Stimulated activated naive CD8-positive, alpha-beta T cell treated with anti-CD3 and anti-CD28 coated beads, Interleukin-15, Interleukin-2, amounts not matched to agents 100 ng/mL and 50 ng/mL, for 24 hours (primary cell): ENCODE measurements around the gene RSL1D1.
"Not testable (repeated sequence)": the region's sequence is repeated elsewhere in the genome, so short reads cannot be mapped to it uniquely, and the experiment has no call there.

Experiments
- H3K27ac Mint-ChIP-seq: one replicate; pipeline ENCODE4 v1.8.0; 2021; ENCODE audit warnings: mild to moderate bottlenecking, mixed read lengths
- H3K27me3 Mint-ChIP-seq: one replicate; pipeline ENCODE4 v1.8.0; 2021; ENCODE audit warnings: mixed read lengths
- H3K36me3 Mint-ChIP-seq: one replicate; pipeline ENCODE4 v1.8.0; 2021; ENCODE audit warnings: low read depth, mixed read lengths
- H3K4me1 Mint-ChIP-seq: one replicate; pipeline ENCODE4 v1.8.0; 2021; ENCODE audit warnings: low read depth, mixed read lengths
- H3K4me3 Mint-ChIP-seq: one replicate; pipeline ENCODE4 v1.8.0; 2021; ENCODE audit warnings: mild to moderate bottlenecking, mixed read lengths
- H3K9me3 Mint-ChIP-seq: one replicate; pipeline ENCODE4 v1.8.0; 2021; ENCODE audit warnings: mixed read lengths

The RSL1D1 gene

DNA sequence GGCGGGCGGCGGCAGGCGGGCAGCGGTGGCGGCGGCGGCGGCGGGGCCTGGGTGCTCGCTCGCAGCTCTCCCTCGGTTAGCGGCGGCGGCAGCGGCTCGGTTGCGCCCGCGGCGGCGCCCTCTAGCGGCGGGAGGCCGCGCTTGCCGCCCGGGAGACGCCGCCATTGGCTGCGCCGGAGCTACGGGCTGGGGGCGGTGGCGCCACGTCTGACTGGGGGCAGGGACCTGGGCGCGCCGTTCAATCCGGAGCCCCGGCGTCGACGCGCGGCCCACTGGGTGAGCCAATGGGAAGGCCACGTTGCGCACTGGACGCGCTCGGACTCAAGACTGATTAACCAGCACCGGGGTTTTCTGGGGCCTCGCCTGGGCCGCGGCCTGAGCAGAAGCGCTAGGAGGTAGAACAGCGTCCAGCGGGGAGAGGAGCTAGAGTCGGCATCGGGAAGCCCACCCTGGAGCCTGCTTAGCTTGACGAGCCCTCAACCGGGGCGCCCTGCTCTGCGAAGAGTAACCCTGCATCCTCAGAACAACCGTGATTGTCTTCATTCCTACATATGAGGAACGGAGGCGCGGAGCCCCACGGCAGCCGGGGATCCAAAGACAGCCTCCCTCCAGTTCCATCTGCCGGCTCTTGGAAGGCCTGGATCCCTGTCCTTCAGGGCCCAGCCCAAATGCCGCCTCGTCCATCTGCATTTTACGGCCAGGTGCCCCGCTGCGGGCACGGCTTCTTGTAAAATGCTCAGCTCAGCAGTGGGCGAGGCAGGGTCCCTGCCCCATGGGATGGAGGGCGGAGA, 54.0 kb downstream of the RSL1D1 start, which contains the start of gene ZC3H7A:
TSS of gene ZC3H7A (minus strand) at position 93 of the 791 bp plus-strand sequence. CDS start 14,904 bp downstream, outside the sequence.
- peak within 1 kb of the TSS; percentile 91 for H3K4me3 Mint-ChIP-seq
- H3K9me3 Mint-ChIP-seq = no peaks in the 10 kb centered on the region
- no peaks in the 10 kb centered on the region for H3K27me3 Mint-ChIP-seq
- H3K4me1 Mint-ChIP-seq = peaks cover 77% of the 10 kb centered on the region
- peak within 1 kb of the TSS; percentile 93 for H3K27ac Mint-ChIP-seq
- peaks cover 22% of the 10 kb centered on the region for H3K36me3 Mint-ChIP-seq

- peak overlapping the region; percentile 88 for H3K4me3 Mint-ChIP-seq
- H3K36me3 Mint-ChIP-seq = peaks cover 22% of the 10 kb centered on the region
- no peaks in the 10 kb centered on the region for H3K27me3 Mint-ChIP-seq
- peaks cover 83% of the 10 kb centered on the region for H3K4me1 Mint-ChIP-seq
- H3K27ac Mint-ChIP-seq = peak overlapping the region; percentile 93
- H3K9me3 Mint-ChIP-seq = no peaks in the 10 kb centered on the region
These were observed 54.8 kb downstream of the RSL1D1 start for GRCh38 chr16:11796227-11797165.

- H3K36me3 Mint-ChIP-seq = peaks cover 27% of the 10 kb centered on the region
- H3K4me1 Mint-ChIP-seq = peaks cover 86% of the 10 kb centered on the region
- no peaks in the 10 kb centered on the region for H3K27me3 Mint-ChIP-seq
- peak overlapping the region; percentile 88 for H3K4me3 Mint-ChIP-seq
- peak overlapping the region; percentile 89 for H3K27ac Mint-ChIP-seq
- no peaks in the 10 kb centered on the region for H3K9me3 Mint-ChIP-seq
These were observed 55.5 kb downstream of the RSL1D1 start for GRCh38 chr16:11795887-11796226.

GRCh38 chr16:11794996-11795886, 56.1 kb downstream of the RSL1D1 start:
- H3K27me3 Mint-ChIP-seq = no peaks in the 10 kb centered on the region
- no peaks in the 10 kb centered on the region for H3K9me3 Mint-ChIP-seq
- H3K36me3 Mint-ChIP-seq = peaks cover 29% of the 10 kb centered on the region
- peak overlapping the region; percentile 88 for H3K4me3 Mint-ChIP-seq
- peaks cover 82% of the 10 kb centered on the region for H3K4me1 Mint-ChIP-seq
- peak overlapping the region; percentile 89 for H3K27ac Mint-ChIP-seq

- Mint-ChIP-seq H3K4me1 (peaks cover 79% of the 10 kb centered on the region), H3K4me3 (peak overlapping the region; percentile 88), H3K27me3 (no peaks in the 10 kb centered on the region), H3K9me3 (no peaks in the 10 kb centered on the region), H3K36me3 (peaks cover 32% of the 10 kb centered on the region), H3K27ac (peak overlapping the region; percentile 72)
These were observed 56.9 kb downstream of the RSL1D1 start for GRCh38 chr16:11794447-11794846.

DNA sequence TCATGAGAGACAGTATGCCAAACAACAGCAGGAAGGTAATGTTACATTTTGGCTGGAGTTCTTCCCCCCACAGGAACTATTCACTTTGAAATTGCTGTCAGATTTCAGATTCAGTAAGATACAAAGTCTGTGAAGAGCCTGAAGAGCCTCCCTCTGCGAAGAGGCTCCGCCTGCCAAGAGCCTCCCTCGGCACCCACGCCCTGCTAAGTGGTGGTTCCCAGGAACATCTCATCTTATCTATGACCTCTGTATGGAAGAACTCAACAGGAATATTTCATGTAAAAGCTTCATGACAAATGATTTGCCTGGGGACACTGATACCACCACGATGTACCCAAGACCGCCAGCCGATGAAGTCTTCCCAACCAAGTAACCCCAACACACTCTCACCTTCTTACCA, 57.5 kb downstream of the RSL1D1 start:
- Mint-ChIP-seq H3K27me3 (no peaks in the 10 kb centered on the region), H3K36me3 (peaks cover 32% of the 10 kb centered on the region)

DNA sequence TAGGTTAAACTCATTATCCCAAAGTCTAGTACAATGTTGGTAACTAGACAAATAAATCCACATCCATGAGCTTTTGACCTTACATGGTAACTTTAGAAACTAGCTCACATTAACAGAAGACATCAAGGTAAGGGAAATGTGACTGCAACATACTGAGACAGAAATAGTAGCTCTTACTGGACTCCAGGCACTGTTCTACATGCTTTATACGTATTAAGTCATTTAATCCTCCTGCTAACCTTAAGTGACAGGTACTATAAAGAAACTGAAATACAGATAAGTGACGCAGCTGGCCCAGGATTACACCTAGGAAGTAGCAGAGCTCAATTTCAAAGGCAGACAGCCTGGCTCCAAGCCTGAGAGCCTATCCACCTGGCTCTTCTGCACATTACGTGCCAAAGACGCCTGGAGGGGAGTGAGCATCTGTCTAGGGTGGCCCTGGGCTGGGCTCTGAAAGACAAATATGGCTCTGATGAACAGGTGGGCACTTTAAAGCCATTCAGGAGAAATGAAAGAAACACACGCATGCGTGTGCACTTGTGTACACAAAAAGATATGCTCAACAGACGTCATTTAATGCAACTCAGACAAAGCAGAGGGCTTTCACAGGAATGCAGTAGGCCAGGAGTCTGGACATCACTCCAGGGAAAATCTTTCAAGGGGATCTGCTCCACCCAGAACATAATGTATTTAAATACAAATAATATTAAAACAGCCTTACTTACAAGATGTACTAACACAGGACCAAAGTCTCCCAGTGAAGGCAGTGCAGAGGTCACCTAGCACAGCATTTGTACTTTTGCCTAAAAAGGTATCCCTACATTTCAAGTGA, 58.7 kb downstream of the RSL1D1 start:
- Mint-ChIP-seq H3K27ac (peak overlapping the region; percentile 56), H3K27me3 (no peaks in the 10 kb centered on the region), H3K9me3 (no peaks in the 10 kb centered on the region), H3K4me1 (peaks cover 74% of the 10 kb centered on the region), H3K4me3 (no peak overlapping the region), H3K36me3 (peaks cover 32% of the 10 kb centered on the region)

More for the DNA sequence above, 57.5 kb downstream of the RSL1D1 start:
- Mint-ChIP-seq H3K4me1 (peaks cover 76% of the 10 kb centered on the region), H3K27ac (peak overlapping the region; percentile 86), H3K9me3 (no peaks in the 10 kb centered on the region), H3K4me3 (peak overlapping the region; percentile 88)

DNA sequence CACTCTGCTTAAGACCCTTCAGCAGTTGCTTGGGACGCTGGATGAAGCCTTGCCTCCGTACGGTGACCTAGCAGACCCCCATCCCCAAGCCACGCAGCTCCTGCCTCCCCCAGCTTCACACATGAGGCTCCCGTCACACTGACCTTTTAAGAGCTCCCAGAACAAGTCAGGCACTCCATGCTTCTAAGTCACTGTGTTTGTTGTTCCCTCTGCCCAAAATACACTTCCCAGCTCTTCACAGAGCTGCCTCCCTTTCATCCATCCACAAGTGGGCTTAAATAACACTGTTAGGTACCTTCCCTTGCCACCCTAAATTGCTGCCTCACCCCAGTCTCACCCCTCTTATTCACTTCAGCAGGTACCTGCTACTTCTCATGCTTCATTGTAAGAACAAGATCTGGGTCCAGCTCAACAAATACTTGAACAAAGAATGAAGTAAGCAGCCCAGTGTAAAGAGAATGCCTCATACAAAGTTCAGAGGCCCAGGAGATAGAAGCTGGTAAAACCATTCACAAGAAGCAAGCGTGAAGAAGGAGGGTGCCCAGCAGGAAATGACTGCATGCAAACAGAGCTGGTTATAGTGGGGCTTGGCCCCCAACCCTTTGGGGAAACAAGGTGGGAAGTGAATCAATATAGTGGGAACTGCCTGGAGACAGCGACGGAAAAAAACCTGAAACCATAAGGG, 60.1 kb downstream of the RSL1D1 start:
- peaks cover 86% of the 10 kb centered on the region for H3K4me1 Mint-ChIP-seq
- H3K4me3 Mint-ChIP-seq = no peak overlapping the region
- H3K27me3 Mint-ChIP-seq = no peaks in the 10 kb centered on the region

DNA sequence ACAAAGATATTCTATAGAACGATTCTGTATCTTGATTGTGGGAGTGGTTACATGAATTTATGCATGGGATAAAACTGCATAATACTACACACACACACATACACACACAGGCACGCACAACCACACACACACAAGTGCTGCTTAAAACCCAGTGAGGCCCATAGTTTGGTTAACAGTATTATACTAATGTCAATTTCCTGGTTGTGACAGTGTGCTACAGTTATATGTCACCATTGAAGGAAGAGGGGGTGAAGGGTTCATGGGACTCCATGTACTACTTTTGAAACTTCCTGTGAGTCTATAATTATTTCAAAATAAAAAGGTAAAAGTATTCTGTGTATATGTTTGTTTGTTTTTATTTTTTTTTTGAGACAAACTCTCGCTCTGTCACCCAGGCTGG, 62.4 kb downstream of the RSL1D1 start:
- Mint-ChIP-seq H3K27me3 (no peaks in the 10 kb centered on the region), H3K9me3 (no peaks in the 10 kb centered on the region), H3K4me3 (no peak overlapping the region), H3K36me3 (peaks cover 19% of the 10 kb centered on the region), H3K4me1 (peaks cover 84% of the 10 kb centered on the region), H3K27ac (no peak overlapping the region)

More for the DNA sequence above, 60.1 kb downstream of the RSL1D1 start:
- peak overlapping the region; percentile 76 for H3K27ac Mint-ChIP-seq
- peaks cover 36% of the 10 kb centered on the region for H3K36me3 Mint-ChIP-seq
- H3K9me3 Mint-ChIP-seq = no peaks in the 10 kb centered on the region

DNA sequence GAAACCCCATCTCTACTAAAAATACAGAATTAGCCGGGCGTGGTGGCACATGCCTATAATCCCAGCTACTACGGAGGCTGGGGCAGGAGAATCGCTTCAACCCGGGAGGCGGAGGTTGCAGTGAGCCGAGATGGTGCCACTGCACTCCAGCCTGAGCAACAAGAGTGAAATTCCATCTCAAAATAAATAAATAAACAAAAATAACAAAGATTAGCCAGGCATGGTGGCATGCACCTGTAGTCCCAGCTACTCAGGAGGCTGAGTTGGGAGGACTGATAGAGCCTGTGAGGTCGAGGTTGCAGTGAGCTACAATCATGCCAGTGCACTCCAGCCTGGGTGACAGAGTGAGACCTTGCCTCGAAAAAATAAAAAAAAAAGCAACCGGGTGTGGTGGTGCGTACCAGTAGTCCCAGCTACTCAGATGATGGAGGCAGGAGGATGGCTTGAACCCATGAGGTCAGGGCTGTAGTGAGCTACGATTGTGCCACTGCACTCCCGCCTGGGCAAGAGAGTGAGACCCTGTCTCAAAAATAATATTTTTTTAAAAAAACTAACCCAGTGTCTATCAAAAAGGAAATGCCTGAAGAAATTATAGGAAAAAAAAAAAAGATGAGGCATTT, 66.3 kb downstream of the RSL1D1 start:
- peak overlapping the region; percentile 80 for H3K27ac Mint-ChIP-seq
- H3K4me1 Mint-ChIP-seq = peaks cover 84% of the 10 kb centered on the region
- H3K4me3 Mint-ChIP-seq, H3K9me3 Mint-ChIP-seq, H3K27me3 Mint-ChIP-seq: not testable (repeated sequence)
- H3K36me3 Mint-ChIP-seq = peaks cover 28% of the 10 kb centered on the region

DNA sequence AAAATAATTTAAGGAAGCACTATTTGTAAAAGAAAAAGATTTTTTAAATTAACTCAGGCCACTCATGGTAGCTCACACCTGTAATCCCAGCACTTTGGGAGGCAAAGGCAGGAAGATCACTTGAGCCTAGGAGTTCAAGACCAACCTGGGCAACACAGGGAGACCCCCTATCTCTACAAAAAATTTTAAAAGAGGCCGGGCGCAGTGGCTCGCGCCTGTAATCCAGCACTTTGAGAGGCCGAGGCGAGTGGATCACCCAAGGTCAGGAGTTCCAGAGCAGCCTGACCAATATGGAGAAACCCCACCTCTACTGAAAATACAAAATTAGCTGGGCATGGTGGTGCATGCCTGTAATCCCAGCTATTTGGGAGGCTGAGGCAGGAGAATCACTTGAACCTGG, 67.0 kb downstream of the RSL1D1 start:
- H3K9me3 Mint-ChIP-seq, H3K27me3 Mint-ChIP-seq: not testable (repeated sequence)
- Mint-ChIP-seq H3K4me3 (peak overlapping the region; percentile 26), H3K36me3 (peaks cover 33% of the 10 kb centered on the region), H3K27ac (peak overlapping the region; percentile 77), H3K4me1 (peaks cover 80% of the 10 kb centered on the region)

DNA sequence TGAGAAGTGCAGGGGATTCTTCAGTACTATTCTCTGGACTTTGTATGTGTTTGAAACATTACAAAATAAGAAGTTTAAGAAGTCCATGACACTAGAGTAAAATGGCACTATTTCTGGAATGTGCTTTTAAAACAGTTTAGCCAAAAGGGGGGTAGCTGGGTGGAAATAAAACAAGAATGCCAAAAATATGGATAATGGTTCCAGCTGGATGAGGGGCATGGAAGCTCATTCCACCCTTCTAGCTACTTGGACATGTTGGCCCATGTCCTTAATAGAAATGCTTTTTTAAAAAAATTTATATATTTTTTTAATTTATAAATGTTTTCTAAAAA, 67.3 kb downstream of the RSL1D1 start:
- Mint-ChIP-seq H3K4me3 (peak overlapping the region; percentile 85), H3K27me3 (no peaks in the 10 kb centered on the region), H3K4me1 (peaks cover 79% of the 10 kb centered on the region), H3K27ac (peak overlapping the region; percentile 99), H3K9me3 (no peaks in the 10 kb centered on the region), H3K36me3 (peaks cover 36% of the 10 kb centered on the region)
